OCI-LY1 (cell line): ENCODE data around the gene DNAH11.

Experiments
- CTCF ChIP-seq: fragments of 200-600 bp; sonication (generic), shearing (Covaris generic); IDR thresholded peaks from 2 replicates; pipeline ENCODE4 v1.5.1; 2017; ENCODE audit warnings: mild to moderate bottlenecking, antibody characterized with exemption, low read length, moderate library complexity, mixed read lengths
- EZH2 ChIP-seq: fragments of 200-600 bp; sonication (generic), shearing (Covaris generic); IDR thresholded peaks from 2 replicates; pipeline ENCODE4 v1.8.0; 2017; ENCODE audit warnings: borderline replicate concordance, mixed run types, mild to moderate bottlenecking, antibody characterized with exemption, low read length, moderate library complexity, mixed read lengths

GRCh38 chr7:21542891-21543527 lies at the start of gene DNAH11:
- TF ChIP-seq EZH2 = no peak
- no peak for TF ChIP-seq CTCF
